ENCODE data around the gene KATNAL2. TPM values are rescaled to one million over a fixed set of nuclear protein-coding genes. Genes with fewer than 3 reads are reported as not detected.

KATNAL2 gene, protein sequence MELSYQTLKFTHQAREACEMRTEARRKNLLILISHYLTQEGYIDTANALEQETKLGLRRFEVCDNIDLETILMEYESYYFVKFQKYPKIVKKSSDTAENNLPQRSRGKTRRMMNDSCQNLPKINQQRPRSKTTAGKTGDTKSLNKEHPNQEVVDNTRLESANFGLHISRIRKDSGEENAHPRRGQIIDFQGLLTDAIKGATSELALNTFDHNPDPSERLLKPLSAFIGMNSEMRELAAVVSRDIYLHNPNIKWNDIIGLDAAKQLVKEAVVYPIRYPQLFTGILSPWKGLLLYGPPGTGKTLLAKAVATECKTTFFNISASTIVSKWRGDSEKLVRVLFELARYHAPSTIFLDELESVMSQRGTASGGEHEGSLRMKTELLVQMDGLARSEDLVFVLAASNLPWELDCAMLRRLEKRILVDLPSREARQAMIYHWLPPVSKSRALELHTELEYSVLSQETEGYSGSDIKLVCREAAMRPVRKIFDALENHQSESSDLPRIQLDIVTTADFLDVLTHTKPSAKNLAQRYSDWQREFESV
- total RNA-seq = 2.4 and 4.4 TPM in 2 replicates
- polyA plus RNA-seq = 2.2 and 4.3 TPM in 2 replicates

DNA sequence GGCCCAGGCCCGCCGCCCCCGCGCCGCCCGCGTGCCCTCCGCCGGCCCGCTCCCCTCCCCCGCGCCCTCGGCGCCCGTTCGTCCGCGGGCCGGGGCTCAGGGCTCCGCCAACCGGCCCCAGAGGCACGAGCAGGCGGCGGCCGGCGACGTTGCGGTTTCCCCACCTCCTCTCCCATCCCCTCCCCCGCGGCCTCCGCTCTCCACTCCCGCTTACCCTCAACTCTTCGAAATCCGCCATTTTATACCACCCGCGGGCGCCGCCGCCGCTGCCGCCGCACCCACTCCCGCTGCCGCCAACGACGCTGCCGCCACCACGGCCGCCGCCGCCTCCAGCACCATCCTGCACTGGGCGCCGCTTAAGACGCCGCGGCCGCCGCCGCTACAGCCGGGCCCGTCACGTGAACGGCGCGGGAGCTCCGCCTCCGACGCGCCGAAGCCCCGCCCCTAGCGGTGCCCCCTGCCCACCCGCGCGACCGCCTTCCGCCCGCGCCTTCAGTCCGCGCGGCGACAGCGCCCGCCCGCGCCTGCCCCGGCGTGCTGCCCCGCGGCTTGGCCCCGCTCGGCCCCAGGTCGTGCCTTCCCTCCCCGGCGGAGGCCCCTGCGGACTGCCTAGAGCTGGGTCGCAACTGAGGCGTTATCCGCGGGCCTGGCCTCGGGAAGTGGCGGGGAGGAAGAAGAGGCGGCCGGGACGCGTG lies at the start of gene KATNAL2, which contains the start of gene PIAS2:
Gene KATNAL2, plus strand, starts transcription at position 495 of the 695 bp plus-strand sequence. CDS start 29,271 bp downstream, outside the sequence.
Gene PIAS2, minus strand, starts transcription at position 400 of the 695 bp plus-strand sequence. Its CDS starts 162 bp downstream, at position 238.
- Histone ChIP-seq H4K20me1 (ENCODE audit: insufficient read depth, poor library complexity, severe bottlenecking) (peaks cover 26% of the 10 kb centered on the region), H3K4me1 (ENCODE audit: insufficient read depth) (peaks cover 10% of the 10 kb centered on the region), H3K36me3 (replicated peaks; ENCODE audit: insufficient read depth, low read depth) (no peaks in the 10 kb centered on the region), H3K9me2 (replicated peaks; ENCODE audit: insufficient read depth) (no peaks in the 10 kb centered on the region), H3K4me2 (peak within 1 kb of the TSS; percentile 88), H3K4me3 (peak within 1 kb of the TSS; percentile 97), H3K9me3 (ENCODE audit: low read depth) (no peaks in the 10 kb centered on the region), H3K79me2 (peaks cover 44% of the 10 kb centered on the region), H3K27me3 (no peaks in the 10 kb centered on the region), H3K27ac (peak within 1 kb of the TSS; percentile 96), H2AFZ (peak within 1 kb of the TSS; percentile 100)
- WGBS (ENCODE audit: low lambda C conversion rate, missing lambda C conversion rate) = 0% methylated on average over 42 of the region's 107 CpGs
- TF ChIP-seq CTCF (IDR thresholded peaks at IDR 0.05; ENCODE audit: poor library complexity) = no peak
- TF ChIP-seq EZH2phosphoT487 (IDR thresholded peaks at IDR 0.05; ENCODE audit: low read depth, severe bottlenecking, unreplicated experiment) = no peak
- TF ChIP-seq EZH2 (IDR thresholded peaks at IDR 0.05; ENCODE audit: borderline replicate concordance) = no peak
- peak; percentile 94 for DNase-seq (ENCODE audit: low spot score)

- H3K9me3 ChIP-seq (ENCODE audit: low read depth) = no peaks in the 10 kb centered on the region
- no peak overlapping the region for H3K4me3 ChIP-seq
- no peak overlapping the region for H3K4me2 ChIP-seq
- H4K20me1 ChIP-seq (ENCODE audit: insufficient read depth, poor library complexity, severe bottlenecking) = no peaks in the 10 kb centered on the region
- H3K9me2 ChIP-seq (replicated peaks; ENCODE audit: insufficient read depth) = no peaks in the 10 kb centered on the region
- 91% methylated on average over 11 of the region's 11 CpGs for WGBS (ENCODE audit: low lambda C conversion rate, missing lambda C conversion rate)
- DNase-seq (ENCODE audit: low spot score) = no peak
- no peak for TF ChIP-seq EZH2phosphoT487 (IDR thresholded peaks at IDR 0.05; ENCODE audit: low read depth, severe bottlenecking, unreplicated experiment)
- no peak for TF ChIP-seq CTCF (IDR thresholded peaks at IDR 0.05; ENCODE audit: poor library complexity)
- no peak for TF ChIP-seq EZH2 (IDR thresholded peaks at IDR 0.05; ENCODE audit: borderline replicate concordance)
- H2AFZ ChIP-seq = no peak overlapping the region
- H3K36me3 ChIP-seq (replicated peaks; ENCODE audit: insufficient read depth, low read depth) = no peaks in the 10 kb centered on the region
- peaks cover 9% of the 10 kb centered on the region for H3K4me1 ChIP-seq (ENCODE audit: insufficient read depth)
- peak overlapping the region; percentile 60 for H3K27ac ChIP-seq
- H3K27me3 ChIP-seq = no peaks in the 10 kb centered on the region
- peaks cover 42% of the 10 kb centered on the region for H3K79me2 ChIP-seq
Observed at GRCh38 chr18:46868169-46868921, 49.1 kb upstream of the KATNAL2 start.

DNA sequence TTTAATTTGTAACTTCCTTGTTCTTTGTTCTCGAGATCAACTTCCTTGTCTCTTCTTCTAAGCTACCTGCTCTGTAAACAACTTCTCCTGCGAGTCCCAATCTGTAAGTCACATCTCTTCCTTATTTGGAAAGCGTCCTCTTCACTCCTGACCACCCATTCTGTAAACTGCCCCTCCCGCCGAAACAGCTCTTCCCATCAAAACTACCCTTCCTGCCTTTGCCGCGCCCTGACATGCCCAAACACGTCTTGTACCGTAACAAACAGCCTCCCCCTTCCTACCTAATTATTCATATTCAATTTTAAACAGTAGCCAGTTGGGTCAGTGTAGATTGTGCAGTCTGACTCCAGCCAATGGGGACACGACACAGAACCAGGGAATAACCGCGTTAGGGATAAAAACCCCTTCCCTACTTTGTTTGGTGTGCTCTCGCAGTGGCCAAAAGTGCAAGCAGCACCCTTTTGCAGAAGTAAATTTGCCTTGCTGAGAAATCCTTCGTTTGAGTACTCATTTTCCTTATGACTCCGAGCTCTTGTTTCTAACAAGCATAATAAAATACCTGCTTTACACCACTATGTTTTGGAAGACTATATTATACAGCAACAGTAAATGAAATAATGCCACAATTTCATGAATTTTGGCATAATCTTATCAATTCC lies 39.9 kb upstream of the KATNAL2 start:
- H3K4me3 ChIP-seq = no peak overlapping the region
- H4K20me1 ChIP-seq (ENCODE audit: insufficient read depth, poor library complexity, severe bottlenecking) = no peaks in the 10 kb centered on the region
- H3K4me1 ChIP-seq (ENCODE audit: insufficient read depth) = no peaks in the 10 kb centered on the region
- H2AFZ ChIP-seq = peak overlapping the region; percentile 11
- no peaks in the 10 kb centered on the region for H3K36me3 ChIP-seq (replicated peaks; ENCODE audit: insufficient read depth, low read depth)
- DNase-seq (ENCODE audit: low spot score) = peak; percentile 47
- no peaks in the 10 kb centered on the region for H3K27me3 ChIP-seq
- H3K4me2 ChIP-seq = peak overlapping the region; percentile 55
- H3K79me2 ChIP-seq = peaks cover 65% of the 10 kb centered on the region
- 43% methylated on average over 15 of the region's 15 CpGs for WGBS (ENCODE audit: low lambda C conversion rate, missing lambda C conversion rate)
- H3K9me2 ChIP-seq (replicated peaks; ENCODE audit: insufficient read depth) = no peaks in the 10 kb centered on the region
- no peak for TF ChIP-seq CTCF (IDR thresholded peaks at IDR 0.05; ENCODE audit: poor library complexity)
- no peak for TF ChIP-seq EZH2phosphoT487 (IDR thresholded peaks at IDR 0.05; ENCODE audit: low read depth, severe bottlenecking, unreplicated experiment)
- no peak for TF ChIP-seq EZH2 (IDR thresholded peaks at IDR 0.05; ENCODE audit: borderline replicate concordance)
- no peaks in the 10 kb centered on the region for H3K9me3 ChIP-seq (ENCODE audit: low read depth)
- H3K27ac ChIP-seq = peak overlapping the region; percentile 83
